K562 (cell line): ENCODE results near the gene APLP1. TPM values are rescaled to one million over a fixed set of nuclear protein-coding genes. Genes with fewer than 3 reads are reported as not detected.

Experiments
- AFF1 ChIP-seq, 2 experiments: fragments of 450-650 bp; IDR thresholded peaks; 2 replicates each; pipeline ENCODE4 v1.6.1; 2018; ENCODE audit warnings: mild to moderate bottlenecking in 2 of 2, low read depth in 1 of 2; ENCODE audit not compliant: partially characterized antibody in 2 of 2
- ATF1 ChIP-seq, 2 experiments: fragments of 450-650 bp in 1 of 2; IDR thresholded peaks; 2 replicates each; pipeline ENCODE4 v1.6.1; 2016; ENCODE audit warnings: missing compliant biosample characterization in 1 of 2, missing genetic modification characterization in 1 of 2
- BHLHE40 ChIP-seq: IDR thresholded peaks from 2 replicates; pipeline ENCODE4 v1.6.1; 2011; ENCODE audit warnings: low read length, improper control_type of control experiment
- BRD4 ChIP-seq: fragments of 200-600 bp; sonication (generic); IDR thresholded peaks from 2 replicates; pipeline ENCODE4 v1.6.1; 2017; ENCODE audit warnings: inconsistent platforms
- CBX2 ChIP-seq: fragments of 200-600 bp; sonication (generic); IDR thresholded peaks from one replicate; pipeline ENCODE4 v1.6.1; 2012; ENCODE audit warnings: mild to moderate bottlenecking, low read length, inconsistent platforms; ENCODE audit not compliant: insufficient read depth, poor library complexity, severe bottlenecking
- CHD2 ChIP-seq: IDR thresholded peaks from 2 replicates; pipeline ENCODE4 v1.6.1; 2011; ENCODE audit warnings: low read depth, low read length
- DPF2 ChIP-seq: fragments of 450-650 bp; IDR thresholded peaks from 2 replicates; pipeline ENCODE4 v1.6.1; 2016
- HCFC1 ChIP-seq: IDR thresholded peaks from 2 replicates; pipeline ENCODE4 v1.6.1; 2012; ENCODE audit warnings: low read depth, low read length, improper control_type of control experiment
- HIVEP1 ChIP-seq: fragments of 250-450 bp; sonication (Bioruptor Pico); IDR thresholded peaks from 2 replicates; pipeline ENCODE4 v1.4.0; 2020; ENCODE audit warnings: mild to moderate bottlenecking
- KLF16 ChIP-seq: IDR thresholded peaks from 2 replicates; pipeline ENCODE4 v1.6.1; 2016; ENCODE audit warnings: antibody characterized with exemption
- MBD2 ChIP-seq: sonication (generic); IDR thresholded peaks from 2 replicates; pipeline ENCODE4 v1.6.1; 2016; ENCODE audit warnings: low read depth, borderline replicate concordance
- MIER1 ChIP-seq: fragments of 450-650 bp; IDR thresholded peaks from 2 replicates; pipeline ENCODE4 v1.6.1; 2016; ENCODE audit warnings: antibody characterized with exemption, mild to moderate bottlenecking, low read depth
- NBN ChIP-seq: fragments of 450-650 bp; IDR thresholded peaks from 2 replicates; pipeline ENCODE4 v1.6.1; 2016; ENCODE audit warnings: low read depth, mild to moderate bottlenecking
- PHF20 ChIP-seq: fragments of 450-650 bp; IDR thresholded peaks from 2 replicates; pipeline ENCODE4 v1.6.1; 2018; ENCODE audit not compliant: partially characterized antibody
- RNF2 ChIP-seq: sonication (generic); IDR thresholded peaks from 2 replicates; pipeline ENCODE4 v1.6.1; 2016
- TGIF2 ChIP-seq: sonication (generic); formaldehyde crosslinking; IDR thresholded peaks from 2 replicates; pipeline ENCODE4 v1.8.1; 2022; ENCODE audit warnings: mild to moderate bottlenecking, missing genetic modification reagents, moderate library complexity
- ZBTB12 ChIP-seq: fragments of 250-450 bp; sonication (Bioruptor Pico); IDR thresholded peaks from 2 replicates; pipeline ENCODE4 v1.4.0; 2020
- ZBTB7A ChIP-seq: IDR thresholded peaks from 2 replicates; pipeline ENCODE4 v1.6.1; 2011; ENCODE audit warnings: low read depth, mild to moderate bottlenecking, low read length, moderate library complexity, borderline replicate concordance; ENCODE audit not compliant: control insufficient read depth
- ZNF778 ChIP-seq: fragments of 450-650 bp; formaldehyde crosslinking; IDR thresholded peaks from 2 replicates; pipeline ENCODE4 v1.4.0; 2020; ENCODE audit warnings: mild to moderate bottlenecking, moderate library complexity
- ZSCAN29 ChIP-seq: fragments of 450-650 bp; IDR thresholded peaks from 2 replicates; pipeline ENCODE4 v1.6.1; 2017
- polyA plus RNA-seq, 8 experiments: library from polyadenylated mRNA; depleted of rRNA in 4 of 8; stranded (reverse) in 5 of 8; unstranded in 3 of 8; fragments of >200 nt; fragmentation: Nextera tagmentation in 2 of 8; fragmentation: Illumina TruSeq in 1 of 8; extraction: Ambion mirVana in 2 of 8; extraction: Trizol in 1 of 8; gene quantifications; 2 replicates each; pipeline versions ENCODE4 v1.2.1 to v1.2.3, GENCODE V29; 2011 to 2014; ENCODE audit warnings: inconsistent platforms in 1 of 8, missing spikeins in 1 of 8
- total RNA-seq, 7 experiments: library from RNA; depleted of rRNA in 6 of 7; stranded (reverse); fragments of >200 nt in 6 of 7; fragmentation: Illumina TruSeq in 2 of 7; extraction: Trizol in 2 of 7; gene quantifications; 2 replicates each; pipeline versions ENCODE4 v1.2.1 to v1.2.3, GENCODE V29; 2011 to 2021; ENCODE audit warnings: low replicate concordance in 1 of 7
- TF ChIP-seq, protein P1 (sequence below): sonication (generic); formaldehyde crosslinking; IDR thresholded peaks from 2 replicates; pipeline ENCODE4 v1.8.0; 2023; ENCODE audit warnings: mild to moderate bottlenecking, missing genetic modification reagents

The APLP1 gene
- total and polyA plus RNA-seq, 9 of the 15 experiments (the other 6 are each of a cell fraction or from before 2014, with no cell fraction given): 0.69 to 9.9 (median 4.7) TPM

DNA sequence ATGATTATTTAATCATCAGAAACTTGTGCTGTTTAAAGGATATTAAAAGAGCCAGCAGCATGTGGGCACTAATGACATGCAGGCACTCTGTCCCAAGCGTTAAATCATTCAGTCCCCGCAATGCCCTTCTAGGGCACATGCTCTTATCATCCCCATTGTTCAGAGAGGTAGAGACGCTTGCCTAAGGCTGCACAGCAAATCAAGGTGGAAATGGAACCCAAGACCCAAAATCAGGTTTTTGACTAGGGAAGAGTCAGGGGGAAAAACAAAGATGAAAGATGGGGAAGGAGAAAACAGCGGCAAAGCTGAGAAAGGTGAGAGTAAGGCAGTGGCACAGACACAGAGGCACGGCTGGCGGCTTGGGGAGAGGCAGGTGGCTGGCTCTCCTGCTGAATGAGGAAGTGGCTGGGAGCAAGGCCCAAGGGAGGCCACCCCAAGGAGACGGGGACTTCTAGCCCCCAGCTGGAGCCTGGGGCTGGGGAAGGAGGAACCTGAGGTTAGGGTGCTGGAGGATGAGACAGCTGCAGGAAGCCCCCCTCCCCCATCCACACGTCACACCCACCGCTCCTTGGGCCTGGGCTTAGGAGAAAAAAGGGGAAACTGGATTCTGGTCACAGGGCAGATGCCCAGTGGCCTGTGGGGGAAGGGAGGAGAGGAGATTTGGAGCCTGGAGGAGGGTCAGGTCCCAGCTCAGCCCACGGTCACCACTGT lies 40.8 kb downstream of the APLP1 start (continued):
- TF ChIP-seq, protein P1, sequence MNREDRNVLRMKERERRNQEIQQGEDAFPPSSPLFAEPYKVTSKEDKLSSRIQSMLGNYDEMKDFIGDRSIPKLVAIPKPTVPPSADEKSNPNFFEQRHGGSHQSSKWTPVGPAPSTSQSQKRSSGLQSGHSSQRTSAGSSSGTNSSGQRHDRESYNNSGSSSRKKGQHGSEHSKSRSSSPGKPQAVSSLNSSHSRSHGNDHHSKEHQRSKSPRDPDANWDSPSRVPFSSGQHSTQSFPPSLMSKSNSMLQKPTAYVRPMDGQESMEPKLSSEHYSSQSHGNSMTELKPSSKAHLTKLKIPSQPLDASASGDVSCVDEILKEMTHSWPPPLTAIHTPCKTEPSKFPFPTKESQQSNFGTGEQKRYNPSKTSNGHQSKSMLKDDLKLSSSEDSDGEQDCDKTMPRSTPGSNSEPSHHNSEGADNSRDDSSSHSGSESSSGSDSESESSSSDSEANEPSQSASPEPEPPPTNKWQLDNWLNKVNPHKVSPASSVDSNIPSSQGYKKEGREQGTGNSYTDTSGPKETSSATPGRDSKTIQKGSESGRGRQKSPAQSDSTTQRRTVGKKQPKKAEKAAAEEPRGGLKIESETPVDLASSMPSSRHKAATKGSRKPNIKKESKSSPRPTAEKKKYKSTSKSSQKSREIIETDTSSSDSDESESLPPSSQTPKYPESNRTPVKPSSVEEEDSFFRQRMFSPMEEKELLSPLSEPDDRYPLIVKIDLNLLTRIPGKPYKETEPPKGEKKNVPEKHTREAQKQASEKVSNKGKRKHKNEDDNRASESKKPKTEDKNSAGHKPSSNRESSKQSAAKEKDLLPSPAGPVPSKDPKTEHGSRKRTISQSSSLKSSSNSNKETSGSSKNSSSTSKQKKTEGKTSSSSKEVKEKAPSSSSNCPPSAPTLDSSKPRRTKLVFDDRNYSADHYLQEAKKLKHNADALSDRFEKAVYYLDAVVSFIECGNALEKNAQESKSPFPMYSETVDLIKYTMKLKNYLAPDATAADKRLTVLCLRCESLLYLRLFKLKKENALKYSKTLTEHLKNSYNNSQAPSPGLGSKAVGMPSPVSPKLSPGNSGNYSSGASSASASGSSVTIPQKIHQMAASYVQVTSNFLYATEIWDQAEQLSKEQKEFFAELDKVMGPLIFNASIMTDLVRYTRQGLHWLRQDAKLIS: no peak
- TF ChIP-seq NBN (no peak), KLF16 (peak; percentile 74; the same call in 1 of the 2 replicates), ATF1 (CRISPR knock-in tag; IDR thresholded peaks at IDR 0.05) (no peak), ATF1 (tag; IDR thresholded peaks at IDR 0.05) (peak; percentile 81), CBX2 (no peak), ZBTB12 (CRISPR knock-in tag) (peak; percentile 52; the same call in 1 of the 2 replicates), DPF2 (peak; percentile 47; the same call in 1 of the 2 replicates), ZBTB7A (peak; percentile 72; the same call in 1 of the 2 replicates), PHF20 (no peak), HIVEP1 (CRISPR knock-in tag) (no peak), TGIF2 (CRISPR knock-in tag) (no peak), ZNF778 (CRISPR knock-in tag) (no peak), HCFC1 (peak; percentile 10; the same call in 1 of the 2 replicates), BHLHE40 (no peak), ZSCAN29 (no peak), AFF1 (IDR thresholded peaks at IDR 0.05; ENCODE audit: low read depth in 1 of 2, partially characterized antibody in 2 of 2) (peak in 1 of 2 experiments; percentile 35), MIER1 (no peak), MBD2 (peak; percentile 31; the same call in 1 of the 2 replicates), BRD4 (no peak), CHD2 (peak; percentile 42), RNF2 (peak; percentile 88; the same call in 1 of the 2 replicates)
